M059J (cell line): ENCODE measurements around the gene CAPN12. TPM values are rescaled to one million over a fixed set of nuclear protein-coding genes. Genes with fewer than 3 reads are reported as not detected.

Experiments
- DNase-seq: peaks from one replicate; pipeline ENCODE4 v3.0.0-alpha.2; 2012; ENCODE audit warnings: low read depth
- total RNA-seq: library from RNA; depleted of rRNA; stranded (reverse); fragments of >200 nt; shearing (Covaris generic); gene quantifications from 2 replicates; pipeline ENCODE4 v1.2.3, GENCODE V29; 2014

The CAPN12 gene
- total RNA-seq, 1 experiment from 2014 or later: 1.0 TPM

DNA sequence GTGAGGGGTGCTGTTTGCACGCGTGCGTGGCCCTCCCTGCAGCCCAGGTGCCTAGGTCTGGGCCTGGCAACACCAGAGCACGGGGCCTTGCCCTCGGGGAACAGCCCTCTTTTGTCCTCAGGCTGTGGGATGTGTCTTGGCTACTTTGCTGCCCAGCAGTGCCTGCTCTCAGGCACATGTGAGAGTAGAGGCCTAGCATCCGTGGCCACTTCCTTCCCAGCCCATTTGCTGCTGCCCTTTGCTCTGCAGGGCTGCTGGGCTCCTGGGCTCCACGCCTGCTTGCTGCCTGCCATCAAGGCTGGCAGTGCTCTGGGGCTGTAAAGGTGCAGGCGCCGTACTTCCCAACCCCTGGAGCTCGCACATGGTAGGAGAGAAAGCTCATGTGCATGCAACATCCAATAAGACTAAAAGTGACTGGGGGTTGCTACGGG is 46.6 kb downstream of the CAPN12 start:
- DNase-seq: no peak

DNA sequence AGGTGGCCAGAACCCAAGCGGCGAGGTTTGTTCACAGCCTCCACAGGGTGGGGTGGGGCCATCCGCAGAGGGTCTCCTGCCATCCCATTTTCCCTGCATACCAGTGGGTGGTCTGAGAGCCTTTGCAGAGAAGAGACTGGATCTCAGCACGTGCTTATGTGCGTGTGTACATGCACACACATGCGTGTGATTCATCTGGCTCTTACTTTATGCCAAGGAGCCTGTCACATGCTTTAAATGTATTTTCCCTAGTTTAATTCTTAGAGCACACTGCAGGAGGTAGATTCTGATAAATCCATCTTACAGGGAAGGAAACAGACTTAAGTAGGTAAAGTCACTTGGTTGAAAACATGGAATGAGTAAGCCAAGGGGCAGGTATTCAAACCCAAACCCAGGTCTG is 47.1 kb downstream of the CAPN12 start:
- no peak for DNase-seq

DNA sequence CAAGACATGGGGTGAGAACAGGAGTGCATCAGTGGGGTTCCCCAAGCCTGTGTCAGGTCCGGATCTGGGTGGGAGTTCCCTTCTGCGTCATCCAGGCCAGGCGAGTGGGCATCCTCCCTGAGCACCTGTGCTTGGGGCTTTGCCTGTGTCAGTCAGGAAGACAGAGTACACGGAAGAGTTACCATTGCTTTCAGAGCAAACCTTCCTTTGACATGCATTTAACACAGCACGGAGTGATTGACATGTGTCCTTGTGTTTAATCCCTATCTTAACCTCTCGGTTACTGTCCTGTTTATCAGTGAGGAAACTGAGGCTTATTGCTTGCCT is 47.6 kb downstream of the CAPN12 start:
- no peak for DNase-seq

DNA sequence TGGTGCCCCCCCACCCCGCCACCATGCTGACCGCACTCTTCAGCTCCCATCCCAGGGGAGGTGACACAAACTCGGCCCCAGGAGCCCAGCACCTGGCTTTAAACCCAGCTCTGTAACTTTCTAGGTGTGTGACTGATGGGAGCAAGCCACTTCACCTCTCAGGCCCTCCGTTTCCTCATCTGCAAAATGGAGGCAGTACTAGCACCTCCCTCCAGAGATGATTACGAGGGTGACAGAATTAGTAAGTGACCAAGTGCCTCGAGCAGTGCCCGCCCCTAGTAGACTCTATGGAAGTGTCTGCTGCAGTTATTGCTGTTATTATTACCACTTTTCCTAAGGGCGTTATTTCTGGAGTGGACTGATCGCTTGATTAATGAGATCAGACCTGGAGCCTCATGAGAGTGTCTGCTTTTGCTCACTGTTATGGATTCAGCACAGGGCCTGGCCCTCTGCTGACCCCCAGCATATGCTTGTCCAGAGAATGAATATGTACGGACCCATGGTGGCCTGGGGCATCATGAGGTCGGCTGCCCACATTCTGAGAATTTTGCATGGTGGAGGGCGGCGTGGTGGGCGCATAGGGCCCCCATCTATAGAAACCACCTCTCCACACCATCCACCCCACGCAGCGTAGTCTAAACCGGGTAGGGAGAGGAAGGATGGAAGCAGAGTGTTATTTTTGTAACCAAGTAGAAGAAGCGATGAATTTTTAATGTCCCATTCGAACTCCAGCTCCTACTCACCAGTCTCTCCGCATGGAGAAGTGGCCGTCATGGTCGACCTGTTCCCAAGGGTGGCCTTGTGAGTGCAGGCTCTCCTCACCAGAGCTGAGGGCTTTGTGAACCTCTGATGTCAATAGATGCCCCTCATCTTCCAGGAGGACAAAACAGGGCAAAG is 48.2 kb downstream of the CAPN12 start:
- DNase-seq: no peak

DNA sequence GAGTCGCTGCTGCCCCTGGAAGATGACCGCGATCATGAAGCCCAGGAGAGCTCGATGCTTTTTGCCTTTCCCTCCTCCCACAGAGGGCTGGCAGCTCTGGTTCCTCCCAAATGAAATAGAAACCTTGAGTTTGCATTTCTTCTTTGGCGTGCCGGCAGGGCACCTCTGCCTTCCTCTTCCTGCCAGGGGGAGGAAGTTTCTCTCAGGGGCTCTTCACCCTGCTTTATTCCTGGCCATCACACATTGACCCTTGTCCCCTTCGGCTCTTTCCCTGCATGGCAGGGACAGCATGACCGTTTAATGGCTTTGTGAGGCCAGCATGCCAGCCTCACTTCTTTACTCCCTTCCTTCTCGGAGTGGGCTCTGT is 49.0 kb downstream of the CAPN12 start:
- no peak for DNase-seq

DNA sequence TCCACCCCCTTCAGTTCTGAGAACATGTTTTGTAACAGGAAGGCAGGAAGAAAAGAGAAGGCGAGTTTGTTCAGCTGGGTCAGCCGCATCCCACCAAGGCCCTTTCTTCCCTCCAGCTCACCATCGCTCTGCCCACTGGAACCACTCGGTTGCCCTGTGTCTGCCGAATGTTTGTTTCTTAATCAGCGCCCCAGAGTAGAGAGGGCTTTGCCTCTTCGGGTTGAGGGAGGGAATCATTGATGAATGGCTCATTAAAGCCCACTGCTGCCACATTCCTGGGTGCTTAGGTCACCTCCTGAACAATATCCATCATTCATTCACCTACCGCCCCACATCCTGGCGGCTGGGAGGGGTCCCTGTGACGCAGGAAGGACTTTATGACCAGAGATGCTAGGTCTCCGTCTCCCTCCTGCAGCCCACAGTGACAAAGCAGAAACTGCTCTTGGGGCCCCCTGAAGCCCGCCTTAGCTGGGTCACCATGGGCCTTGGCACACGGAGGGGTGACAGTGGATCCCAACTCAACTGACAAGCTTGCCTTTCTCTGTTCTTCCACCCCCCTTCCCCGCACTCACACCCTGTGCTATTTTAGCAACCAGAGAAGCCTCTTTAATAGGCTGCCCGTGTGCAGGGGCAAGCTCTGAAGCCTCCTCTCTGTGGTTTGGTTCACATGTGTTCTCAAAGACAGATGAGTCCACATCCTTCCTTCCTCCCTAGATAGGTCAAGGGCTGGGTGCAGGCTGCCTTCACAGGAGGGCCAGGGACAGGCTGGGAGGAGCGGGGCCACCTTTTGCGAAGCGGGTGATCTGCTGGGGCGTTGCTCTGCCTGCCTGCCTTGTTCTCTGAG is 50.7 kb downstream of the CAPN12 start:
- DNase-seq: peak; percentile 96

DNA sequence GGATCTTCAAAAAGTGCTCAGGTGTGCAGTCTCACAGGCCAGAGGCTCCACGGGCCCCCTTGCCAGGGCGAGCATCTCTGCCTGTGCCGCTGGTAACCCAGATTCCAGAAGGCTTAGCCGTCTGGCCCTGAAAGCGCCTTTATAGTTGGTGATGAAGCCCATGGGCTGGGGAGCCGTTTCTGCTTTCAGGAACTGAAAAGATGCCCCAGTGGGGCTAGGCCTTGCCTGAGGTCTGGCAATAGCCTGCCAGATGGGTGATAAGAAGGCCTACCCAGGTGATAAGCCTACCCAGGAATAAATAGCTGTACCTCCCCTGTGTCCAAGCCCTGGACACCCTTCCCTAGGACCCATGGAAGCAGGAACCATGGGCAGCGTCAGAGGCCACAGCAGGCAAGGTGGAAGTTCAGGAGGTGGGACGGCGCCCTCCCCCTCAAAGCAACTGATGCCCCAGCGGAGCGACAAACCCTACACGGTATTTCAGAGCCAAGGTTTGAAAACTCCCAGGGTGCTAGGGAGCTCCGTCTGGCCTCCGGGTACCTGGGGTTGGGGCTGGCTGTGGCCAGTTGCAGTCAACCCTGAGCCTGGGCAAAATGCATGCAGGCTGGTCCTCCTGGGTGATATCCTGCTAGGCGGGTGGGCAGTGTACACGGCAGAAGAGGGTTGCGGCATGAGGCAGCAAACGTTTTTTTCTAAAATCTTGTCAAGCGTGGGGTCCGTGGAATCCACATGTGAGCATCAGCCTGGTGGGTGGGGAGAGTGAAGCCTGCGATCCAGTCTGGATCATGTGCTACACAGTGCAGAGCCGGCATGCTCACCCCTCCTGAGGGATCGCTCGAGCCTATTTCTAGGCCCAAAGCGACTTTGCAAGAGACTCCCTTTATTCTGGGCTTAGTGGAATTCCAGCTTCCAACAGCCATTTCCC is 51.6 kb downstream of the CAPN12 start:
- no peak for DNase-seq

DNA sequence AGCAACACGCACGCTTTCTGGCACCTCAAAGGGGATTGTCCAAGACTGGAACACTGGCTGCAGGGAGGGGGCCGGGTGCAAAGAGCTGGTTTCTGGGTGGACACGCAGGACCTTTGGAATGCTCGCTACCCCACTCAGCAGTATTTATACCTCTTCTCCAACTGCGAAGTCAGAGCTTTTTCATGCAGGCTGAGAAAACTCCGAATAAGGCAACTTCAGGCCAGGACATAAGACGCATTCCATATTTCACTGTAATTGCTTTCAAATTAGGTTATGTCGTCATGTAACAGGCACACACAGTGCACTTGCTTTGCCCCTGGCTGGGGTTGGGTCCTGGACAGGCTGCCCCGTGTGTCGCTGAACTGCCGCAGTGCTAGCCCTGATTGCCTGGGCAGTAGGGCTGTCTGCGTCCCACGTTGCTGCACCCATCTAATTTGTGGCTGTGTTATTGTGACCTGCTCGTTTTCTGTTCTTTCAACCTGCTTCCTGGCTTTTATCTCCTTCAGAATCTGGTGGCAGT is 52.3 kb downstream of the CAPN12 start:
- DNase-seq: peak; percentile 95

DNA sequence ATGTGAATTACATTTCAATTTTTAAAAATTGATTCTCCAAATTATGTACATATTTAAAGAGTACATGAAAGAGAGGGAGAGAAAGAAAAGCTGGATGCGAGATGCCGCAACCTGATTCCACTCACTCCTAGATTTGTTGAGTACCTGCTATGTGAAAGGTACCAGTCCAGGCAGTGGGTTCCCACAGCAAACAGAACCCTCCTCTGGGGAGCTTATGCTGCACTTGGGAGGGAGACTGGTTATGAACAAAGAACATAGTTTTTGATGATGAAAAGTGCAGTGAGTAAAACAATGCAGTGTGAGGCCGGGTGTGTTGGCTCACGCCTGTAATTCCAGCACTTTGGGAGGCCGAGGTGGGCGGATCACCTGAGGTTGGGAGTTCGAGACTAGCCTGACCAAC is 53.4 kb downstream of the CAPN12 start:
- DNase-seq: peak; percentile 55

DNA sequence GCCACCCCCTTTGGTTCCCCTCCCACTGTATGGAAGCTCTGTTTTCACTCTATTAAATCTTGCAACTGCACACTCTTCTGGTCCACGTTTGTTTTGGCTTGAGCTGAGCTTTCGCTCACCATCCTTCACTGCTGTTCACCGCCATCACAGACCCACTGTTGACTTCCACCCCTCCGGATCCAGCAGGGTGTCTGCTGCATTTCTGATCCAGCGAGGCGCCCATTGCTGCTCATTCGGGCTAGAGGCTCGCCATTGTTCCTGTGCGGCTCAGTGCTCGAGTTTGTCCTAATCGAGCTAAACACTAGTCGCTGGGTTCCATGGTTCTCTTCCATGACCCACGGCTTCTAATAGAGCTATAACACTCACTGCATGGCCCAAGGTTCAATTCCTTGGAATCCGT is 54.1 kb downstream of the CAPN12 start:
- DNase-seq: no peak

DNA sequence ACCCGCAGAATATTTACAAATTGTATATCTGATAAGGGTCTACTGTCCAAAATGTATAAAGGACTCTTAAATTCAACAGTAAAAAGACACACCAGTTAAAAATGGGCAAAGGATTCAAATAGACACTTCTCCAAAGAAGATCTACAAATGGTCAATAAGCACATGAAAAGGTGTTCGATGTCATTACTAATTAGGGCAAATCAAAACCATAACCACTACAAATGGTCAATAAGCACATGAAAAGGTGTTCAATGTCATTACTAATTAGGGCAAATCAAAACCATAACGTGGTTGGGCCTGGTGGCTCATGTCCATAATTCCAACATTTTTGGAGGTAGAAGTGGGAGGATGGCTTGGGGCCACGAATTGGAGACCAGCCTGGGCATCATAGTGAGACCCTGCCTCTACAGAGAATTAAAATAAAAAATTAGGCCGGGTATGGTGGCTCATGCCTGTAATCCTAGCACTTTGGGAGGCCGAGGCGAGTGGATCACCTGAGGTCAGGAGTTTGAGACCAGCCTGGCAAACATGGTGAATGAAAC is 56.4 kb downstream of the CAPN12 start:
- DNase-seq: no peak

DNA sequence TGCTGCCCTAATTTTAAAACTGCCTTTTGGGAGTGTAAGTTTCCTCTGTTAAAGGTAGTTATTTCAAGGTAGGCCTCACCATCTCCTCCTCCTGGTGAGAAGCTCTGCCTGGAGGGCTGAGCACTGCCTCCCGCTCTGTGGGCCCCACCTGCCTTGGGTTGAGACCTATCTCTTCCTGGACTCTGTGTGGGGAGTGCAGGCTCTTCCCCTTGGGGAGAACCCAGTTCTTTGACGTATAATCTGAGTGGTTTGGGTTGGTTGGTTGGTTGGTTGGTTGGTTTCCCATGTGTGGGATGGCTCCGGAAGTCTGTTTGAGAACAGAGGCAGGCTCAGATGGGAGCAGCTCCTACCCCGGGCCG is 57.8 kb downstream of the CAPN12 start:
- no peak for DNase-seq

DNA sequence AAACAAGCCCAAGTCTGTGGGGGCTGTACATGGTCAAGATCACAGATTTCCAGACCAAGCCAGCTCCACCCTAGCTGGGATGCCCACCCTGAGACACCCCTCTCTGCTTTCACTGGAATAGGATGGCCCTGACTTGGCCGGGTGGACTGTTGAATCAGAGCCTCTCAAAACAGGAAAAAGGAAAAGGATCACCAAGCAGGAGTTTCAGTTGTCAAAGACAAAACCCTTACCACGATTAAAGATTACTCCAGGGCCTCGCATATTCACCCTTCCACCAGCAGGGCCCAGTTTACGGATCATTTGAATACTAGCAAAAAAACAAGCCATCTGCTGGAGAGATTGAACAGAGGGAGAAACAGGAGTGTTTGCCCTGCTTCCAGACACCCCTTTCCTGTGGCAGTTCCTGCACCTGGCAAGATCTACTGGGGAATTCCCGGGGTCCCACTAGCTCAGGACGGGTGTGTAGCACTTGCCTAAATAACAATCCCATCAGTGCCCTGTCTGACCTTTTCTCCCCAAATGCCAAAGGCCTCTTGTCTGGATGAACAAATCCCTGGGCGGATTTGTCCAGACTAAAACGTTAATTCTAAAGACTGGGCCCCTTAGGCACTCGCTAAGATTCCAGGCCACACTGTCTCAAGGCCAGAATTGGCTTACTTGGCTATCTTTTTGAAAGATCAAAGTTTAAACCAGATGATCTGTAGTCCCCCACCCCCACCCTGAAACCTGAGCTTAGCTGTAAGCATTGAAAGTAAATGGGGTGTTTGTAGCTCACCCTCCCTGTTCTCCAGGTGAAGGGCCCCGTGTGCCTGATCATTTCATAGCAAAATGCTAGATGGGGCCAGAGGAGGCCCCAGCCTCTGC is 58.4 kb downstream of the CAPN12 start:
- DNase-seq: peak; percentile 81

DNA sequence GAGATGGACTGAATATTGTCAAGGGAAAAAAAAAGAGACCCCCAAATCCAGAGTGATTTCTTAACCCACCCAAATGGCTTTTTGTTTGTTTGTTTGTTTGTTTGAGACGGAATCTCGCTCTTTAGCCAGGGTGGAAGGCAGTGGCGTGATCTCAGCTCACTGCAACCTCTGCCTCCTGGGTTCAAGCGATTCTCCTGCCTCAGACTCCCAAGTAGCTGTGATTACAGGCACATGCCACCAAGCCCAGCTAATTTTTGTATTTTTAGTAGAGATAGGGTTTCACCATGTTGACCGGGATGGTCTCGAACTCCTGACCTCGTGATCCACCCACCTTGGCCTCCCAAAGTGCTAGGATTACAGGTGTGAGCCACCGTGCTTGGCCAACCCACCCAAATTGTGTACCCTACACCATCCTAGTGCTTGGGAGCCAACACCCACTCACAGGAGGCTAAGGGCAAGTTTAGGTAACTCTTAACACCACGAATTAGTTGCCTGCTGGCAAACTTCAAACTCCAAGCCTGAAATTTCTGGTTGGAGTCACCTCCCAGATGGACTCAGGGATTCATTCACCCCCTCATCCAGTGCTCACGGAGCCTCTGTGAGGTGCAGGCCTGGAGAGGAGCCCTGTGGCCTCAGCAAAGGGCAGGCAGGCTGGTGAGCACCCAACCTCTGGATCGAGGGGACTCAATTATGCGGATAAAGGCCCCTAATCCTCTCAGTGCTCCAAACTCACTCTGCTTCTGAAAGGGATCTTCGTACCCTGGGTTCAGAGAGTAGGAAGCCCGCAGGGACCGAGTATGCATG is 59.2 kb downstream of the CAPN12 start:
- no peak for DNase-seq

DNA sequence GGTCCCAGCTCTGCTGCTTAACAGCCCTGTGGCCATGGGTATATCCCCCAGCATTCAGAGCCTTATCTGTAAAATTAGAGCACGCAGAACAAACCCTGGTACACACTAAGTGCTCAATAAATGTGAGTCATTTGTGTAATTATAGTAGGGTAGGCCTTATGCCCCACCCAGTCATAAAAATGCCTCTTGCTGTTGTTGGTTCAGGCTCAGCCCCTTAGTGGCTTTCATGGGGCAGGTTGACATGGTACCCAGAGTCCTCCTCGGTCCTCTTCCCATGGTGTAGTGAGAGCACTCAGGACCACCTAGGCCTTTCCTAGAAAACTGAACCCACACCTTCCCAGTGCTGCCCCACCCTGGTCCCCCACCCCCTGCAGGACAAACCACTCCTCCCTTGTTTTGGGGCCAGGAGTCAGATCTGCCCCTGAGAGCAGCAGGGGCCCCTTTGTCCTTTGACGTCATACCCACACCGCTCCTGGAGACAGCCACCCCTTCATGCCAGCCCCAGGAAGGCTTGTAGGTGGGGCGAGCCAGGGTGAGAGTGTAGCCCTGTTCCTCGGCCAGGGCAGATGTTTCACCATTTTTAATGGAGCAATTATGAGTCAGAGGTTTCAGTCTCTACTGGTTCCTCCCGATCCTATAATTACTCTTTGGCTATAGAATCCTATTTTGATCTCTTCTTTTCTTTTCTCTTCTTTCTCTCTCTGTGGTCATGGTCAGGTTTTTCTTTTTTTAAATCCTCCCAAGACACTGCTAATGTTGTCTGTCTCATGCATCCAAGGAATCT is 60.0 kb downstream of the CAPN12 start:
- DNase-seq: peak; percentile 98

DNA sequence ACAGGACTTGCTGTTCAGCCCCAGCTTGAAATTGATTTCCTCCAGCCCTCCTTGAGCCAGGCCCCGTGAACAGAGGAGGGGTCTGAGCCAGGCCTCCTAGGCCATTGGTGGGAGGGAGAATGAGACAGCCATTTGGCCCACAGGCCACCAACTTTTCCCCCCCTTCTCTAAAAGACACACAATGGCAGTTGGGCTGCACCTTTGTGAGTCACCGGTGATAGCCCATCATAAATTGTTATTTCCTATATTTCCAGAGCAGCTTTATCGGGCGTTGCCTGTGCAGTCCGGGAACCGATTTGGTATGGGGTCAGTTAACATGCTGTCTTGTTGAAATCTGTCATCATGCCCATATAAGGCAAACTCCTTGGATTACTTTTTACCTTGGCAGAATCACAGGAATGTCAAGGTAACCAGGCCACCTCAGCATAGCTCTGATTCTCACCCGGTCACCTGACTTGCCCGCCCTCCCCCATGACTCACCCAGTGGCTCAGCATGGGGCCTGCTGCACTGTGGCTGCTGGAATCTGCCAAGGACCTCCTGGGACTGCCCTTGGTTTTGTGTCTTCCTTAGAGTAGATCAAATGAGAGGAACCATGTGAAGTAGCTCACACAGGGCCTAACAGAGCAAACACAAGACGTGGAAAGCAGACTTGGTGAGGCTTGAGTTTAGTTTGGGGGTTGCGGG is 60.7 kb downstream of the CAPN12 start:
- DNase-seq: peak; percentile 100

DNA sequence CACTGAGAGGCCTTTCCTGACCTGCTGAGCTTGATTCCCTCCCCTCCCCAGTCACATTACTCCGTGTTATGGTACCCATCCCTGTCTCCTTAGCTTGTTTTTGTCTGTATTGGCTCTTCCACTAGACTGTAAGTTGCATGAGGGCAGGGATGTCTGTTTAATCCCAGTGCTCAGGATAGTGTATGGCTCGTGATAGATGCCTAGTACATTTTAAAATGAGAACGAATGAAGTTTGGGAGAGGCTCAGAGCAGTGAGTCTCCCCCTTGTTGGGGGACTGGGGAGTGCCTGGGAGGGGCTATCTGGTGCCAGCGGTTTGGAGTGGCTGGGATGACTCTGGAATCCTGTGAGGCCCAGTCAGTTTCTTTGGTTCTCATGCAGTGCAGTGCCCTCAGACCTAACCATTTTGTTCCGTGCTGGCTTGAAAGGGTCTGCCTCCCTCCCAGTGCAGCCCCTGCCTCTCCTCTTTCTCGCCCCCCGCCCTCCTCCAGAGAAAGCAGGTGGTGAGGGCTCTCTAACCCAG is 61.3 kb downstream of the CAPN12 start:
- peak; percentile 73 for DNase-seq
